Naive thymus-derived CD4-positive, alpha-beta T cell (primary cell): ENCODE results near the gene RNF126. TPM values are rescaled to one million over a fixed set of nuclear protein-coding genes. Genes with fewer than 3 reads are reported as not detected.

ENCODE experiments used
- ATAC-seq: fragments of 150-1000 bp; cut with Tn5 transposase; 2 replicates; pipeline ENCODE4 v1.10.0; 2021; ENCODE audit warnings: mild to moderate bottlenecking, moderate library complexity
- CTCF ChIA-PET: fragments of 350-600 bp; sonication (Branson Sonifier 250); formaldehyde crosslinking; loops from one replicate; lab custom pipeline; 2021; ENCODE audit warnings: antibody characterized with exemption; lab: Charles Lee
- POLR2A ChIA-PET: fragments of 350-600 bp; sonication (Branson Sonifier 250); formaldehyde crosslinking; loops from one replicate; lab custom pipeline; 2021; ENCODE audit warnings: antibody characterized with exemption, inconsistent platforms; lab: Charles Lee
- DNase-seq, 9 donors: peaks; one replicate each; pipeline versions ENCODE4 v3.0.0 to v3.0.0-alpha.2; 2020 to 2022; ENCODE audit warnings: mixed read lengths in 1 of 9
- H3K27ac ChIP-seq: one replicate; pipeline ENCODE4 v1.7.0; 2013; ENCODE audit warnings: mild to moderate bottlenecking, low read depth, low read length, moderate library complexity
- H3K27me3 ChIP-seq, 2 donors: one replicate each; pipeline ENCODE4 v1.7.0; 2013; ENCODE audit warnings: low read length in 2 of 2, mild to moderate bottlenecking in 2 of 2, moderate library complexity in 2 of 2; ENCODE audit not compliant: control insufficient read depth in 2 of 2, insufficient read depth in 2 of 2
- H3K36me3 ChIP-seq, 3 experiments: 1 replicate in 2 of 3; 2 replicates in 1 of 3; pipeline ENCODE4 v1.7.0; 2013; ENCODE audit warnings: low read length in 3 of 3, mild to moderate bottlenecking in 3 of 3, moderate library complexity in 1 of 3; ENCODE audit not compliant: insufficient read depth in 3 of 3, control insufficient read depth in 2 of 3
- H3K4me1 ChIP-seq, 2 donors: one replicate each; pipeline ENCODE4 v1.7.0; 2013; ENCODE audit warnings: low read length in 2 of 2, mild to moderate bottlenecking in 2 of 2, moderate library complexity in 1 of 2; ENCODE audit not compliant: control insufficient read depth in 2 of 2, insufficient read depth in 2 of 2
- H3K4me3 ChIP-seq: 2 replicates; pipeline ENCODE4 v1.7.0; 2013; ENCODE audit warnings: mild to moderate bottlenecking, low read length
- H3K9me3 ChIP-seq, 3 experiments: 1 replicate in 2 of 3; 2 replicates in 1 of 3; pipeline ENCODE4 v1.7.0; 2013; ENCODE audit warnings: low read length in 3 of 3; ENCODE audit not compliant: control insufficient read depth in 2 of 3
- H3K27ac Mint-ChIP-seq, 9 donors: one replicate each; pipeline ENCODE4 v1.8.0; 2020 to 2022; ENCODE audit warnings: mixed read lengths in 9 of 9, mild to moderate bottlenecking in 8 of 9, moderate library complexity in 5 of 9, inconsistent platforms in 2 of 9
- H3K27me3 Mint-ChIP-seq, 5 donors: one replicate each; pipeline ENCODE4 v1.8.0; 2021 to 2022; ENCODE audit warnings: mixed read lengths in 5 of 5, mild to moderate bottlenecking in 1 of 5
- H3K36me3 Mint-ChIP-seq, 5 donors: one replicate each; pipeline ENCODE4 v1.8.0; 2020 to 2022; ENCODE audit warnings: mixed read lengths in 5 of 5, mild to moderate bottlenecking in 3 of 5, inconsistent platforms in 1 of 5
- H3K4me1 Mint-ChIP-seq, 7 donors: one replicate each; pipeline ENCODE4 v1.8.0; 2020 to 2022; ENCODE audit warnings: mixed read lengths in 7 of 7, mild to moderate bottlenecking in 3 of 7, inconsistent platforms in 1 of 7
- H3K4me3 Mint-ChIP-seq, 10 donors: one replicate each; pipeline ENCODE4 v1.8.0; 2020 to 2022; ENCODE audit warnings: mild to moderate bottlenecking in 10 of 10, mixed read lengths in 10 of 10, moderate library complexity in 6 of 10, inconsistent platforms in 2 of 10
- H3K9me3 Mint-ChIP-seq, 11 donors: one replicate each; pipeline ENCODE4 v1.8.0; 2020 to 2022; ENCODE audit warnings: mixed read lengths in 11 of 11, mild to moderate bottlenecking in 4 of 11, inconsistent platforms in 1 of 11, moderate library complexity in 1 of 11
- intact Hi-C, 2 donors: fragments of 100-400 bp; cut with micrococcal nuclease; formaldehyde crosslinking; loops; one replicate each; pipeline ENCODE4 v1.15.1; 2023
- polyA plus RNA-seq, 2 donors: library from polyadenylated mRNA; unstranded; fragments of 300-500 nt; fragmentation: Illumina TruSeq; gene quantifications; one replicate each; pipeline ENCODE4 v1.2.3, GENCODE V29; 2021
- total RNA-seq, 6 experiments: library from RNA in 5 of 6; stranded (reverse) in 5 of 6; gene quantifications; 1 replicate in 5 of 6; 2 replicates in 1 of 6; pipeline ENCODE4 v1.2.3 and lab custom pipeline; 2021 to 2026

Gene RNF126
- total and polyA plus RNA-seq, 7 experiments from 2014 or later, result 55.3 to 110 (median 96.0) TPM

DNA sequence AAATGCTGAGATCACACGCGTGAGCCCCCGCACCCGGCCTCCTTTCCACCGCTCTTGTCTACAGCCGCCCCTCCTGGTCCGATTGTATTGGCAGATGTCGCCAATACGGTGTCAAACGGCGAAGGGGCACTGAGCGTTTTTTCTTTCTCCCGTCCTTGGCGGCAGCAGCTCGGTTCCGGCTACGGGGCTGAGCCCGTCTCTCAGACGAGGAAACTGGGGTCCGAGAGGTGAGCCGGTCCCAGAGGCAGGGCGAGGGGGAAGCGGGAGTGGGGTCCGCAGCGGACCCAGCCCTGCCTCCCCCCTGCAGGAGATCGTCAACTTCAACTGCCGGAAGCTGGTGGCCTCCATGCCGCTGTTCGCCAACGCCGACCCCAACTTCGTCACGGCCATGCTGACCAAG lies 50.1 kb downstream of the RNF126 start:
- CTCF ChIA-PET, result no interaction called here
- H3K27ac Mint-ChIP-seq, result peak overlapping the region in 2 of 9 donors; percentile 28 to 30
- peaks cover 0 to 14% (median 0%) of the 10 kb centered on the region in 3 experiments for H3K36me3 ChIP-seq

GRCh38 chr19:611481-611868 lies 51.5 kb downstream of the RNF126 start:
- Histone ChIP-seq H3K4me1 (peaks cover 12% of the 10 kb centered on the region in 2 donors), H3K27ac (peak overlapping the region; percentile 75), H3K27me3 (no peaks in the 10 kb centered on the region), H3K9me3 (no peaks in the 10 kb centered on the region), H3K36me3 (peaks cover 0 to 4% (median 0%) of the 10 kb centered on the region in 3 experiments), H3K4me3 (peak overlapping the region; percentile 49)
- ATAC-seq, result peak; percentile 14
- H3K9me3 Mint-ChIP-seq, result no peaks in the 10 kb centered on the region
- peak overlapping the region in 8 of 9 donors; percentile 80 to 98 (median 88) for H3K27ac Mint-ChIP-seq
- intact Hi-C loops, result loop anchor here (1.0 to 5.0 kb wide), 6 partner anchors 22 to 100 kb away; partner anchors contain the start of genes BSG (in 2 of the 2) and POLRMT (in 1 of the 2)
- ChIA-PET POLR2A (interaction anchor here (0.6 to 1.8 kb wide), 6 partner anchors 11 to 50 kb away, joined by 3 to 7 read pairs (median 4); no protein-coding TSS in a partner anchor), CTCF (no interaction called here)
- H3K4me1 Mint-ChIP-seq, result peaks cover 0 to 23% (median 17%) of the 10 kb centered on the region in 7 donors
- no peaks in the 10 kb centered on the region for H3K27me3 Mint-ChIP-seq
- peak in 1 of 9 donors; percentile 62 for DNase-seq
- peak overlapping the region; percentile 83 to 97 (median 94) for H3K4me3 Mint-ChIP-seq
- peaks cover 0 to 14% (median 4%) of the 10 kb centered on the region in 5 donors for H3K36me3 Mint-ChIP-seq

More for the DNA sequence above, 50.1 kb downstream of the RNF126 start:
- ATAC-seq, result no peak
- Mint-ChIP-seq H3K36me3 (peaks cover 0 to 14% (median 4%) of the 10 kb centered on the region in 5 donors), H3K27me3 (no peaks in the 10 kb centered on the region), H3K4me1 (peaks cover 0 to 23% (median 17%) of the 10 kb centered on the region in 7 donors), H3K4me3 (peak overlapping the region in 1 of 10 donors; percentile 41), H3K9me3 (no peaks in the 10 kb centered on the region)
- Histone ChIP-seq H3K9me3 (no peaks in the 10 kb centered on the region), H3K27ac (no peak overlapping the region), H3K27me3 (no peaks in the 10 kb centered on the region), H3K4me3 (no peak overlapping the region), H3K4me1 (peaks cover 12% of the 10 kb centered on the region in 2 donors)
- intact Hi-C loops, result loop anchor here in 1 of 2 donors (5.0 kb wide), 1 partner anchor 41 kb away; the partner anchor contains the start of gene BSG
- POLR2A ChIA-PET, result interaction anchor here (0.7 kb wide), 1 partner anchor 20 kb away, joined by 3 read pairs; no protein-coding TSS in a partner anchor
- DNase-seq, result no peak

DNA sequence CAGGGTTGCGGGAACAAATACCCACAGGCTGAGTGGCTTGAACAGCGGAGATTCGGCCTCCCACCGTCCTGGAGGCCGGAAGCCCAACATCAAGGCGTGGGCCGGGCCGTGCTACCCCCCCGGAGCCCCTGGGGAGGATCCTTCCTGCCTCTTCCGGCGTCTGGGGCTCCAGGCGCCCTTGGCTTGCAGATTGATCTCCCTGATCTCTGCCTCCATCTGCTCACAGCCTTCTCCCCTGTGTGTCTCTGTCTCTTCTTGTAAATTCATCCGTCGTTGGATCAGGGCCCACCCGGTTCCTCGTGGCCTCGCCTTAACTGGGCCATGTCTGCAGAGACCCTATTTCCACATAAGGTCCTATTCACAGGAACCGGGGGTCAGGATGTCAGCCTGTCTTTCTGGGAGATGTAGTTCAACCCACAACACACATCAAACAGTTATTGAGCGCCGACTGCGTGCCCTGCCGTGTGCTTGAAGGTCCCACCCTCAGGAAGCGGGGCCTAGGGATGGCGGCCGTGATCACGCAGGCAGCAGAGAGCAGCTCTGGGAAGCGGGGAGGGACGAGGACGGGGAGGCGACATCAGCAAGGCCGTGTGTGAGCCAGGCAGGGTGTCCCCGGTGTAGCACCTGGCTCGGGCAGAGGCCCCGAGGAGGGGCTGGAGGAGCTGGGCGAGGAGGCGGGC lies 52.1 kb downstream of the RNF126 start:
- ATAC-seq, result peak; percentile 72
- Mint-ChIP-seq H3K4me1 (peaks cover 0 to 23% (median 17%) of the 10 kb centered on the region in 7 donors), H3K27ac (peak overlapping the region; percentile 81 to 98 (median 90)), H3K36me3 (peaks cover 0 to 14% (median 4%) of the 10 kb centered on the region in 5 donors), H3K4me3 (peak overlapping the region; percentile 83 to 97 (median 94)), H3K27me3 (no peaks in the 10 kb centered on the region), H3K9me3 (no peaks in the 10 kb centered on the region)
- peak in 8 of 9 donors; percentile 55 to 75 (median 62) for DNase-seq
- Histone ChIP-seq H3K27me3 (no peaks in the 10 kb centered on the region), H3K36me3 (peaks cover 0 to 4% (median 0%) of the 10 kb centered on the region in 3 experiments), H3K4me1 (peaks cover 12% of the 10 kb centered on the region in 2 donors), H3K27ac (peak overlapping the region; percentile 75), H3K4me3 (peak overlapping the region; percentile 49), H3K9me3 (no peaks in the 10 kb centered on the region)
- ChIA-PET CTCF (interaction anchor here (0.7 kb wide), 1 partner anchor 34 kb away, joined by 3 read pairs; no protein-coding TSS in a partner anchor), POLR2A (interaction anchor here (0.7 to 1.8 kb wide), 9 partner anchors 11 to 100 kb away, joined by 3 to 7 read pairs (median 4); partner anchors contain the start of genes CDC34 and POLRMT)
- intact Hi-C loops, result loop anchor here (1.0 to 5.0 kb wide), 9 partner anchors 22 to 100 kb away; partner anchors contain the start of genes BSG (in 2 of the 2) and POLRMT (in 2 of the 2)

DNA sequence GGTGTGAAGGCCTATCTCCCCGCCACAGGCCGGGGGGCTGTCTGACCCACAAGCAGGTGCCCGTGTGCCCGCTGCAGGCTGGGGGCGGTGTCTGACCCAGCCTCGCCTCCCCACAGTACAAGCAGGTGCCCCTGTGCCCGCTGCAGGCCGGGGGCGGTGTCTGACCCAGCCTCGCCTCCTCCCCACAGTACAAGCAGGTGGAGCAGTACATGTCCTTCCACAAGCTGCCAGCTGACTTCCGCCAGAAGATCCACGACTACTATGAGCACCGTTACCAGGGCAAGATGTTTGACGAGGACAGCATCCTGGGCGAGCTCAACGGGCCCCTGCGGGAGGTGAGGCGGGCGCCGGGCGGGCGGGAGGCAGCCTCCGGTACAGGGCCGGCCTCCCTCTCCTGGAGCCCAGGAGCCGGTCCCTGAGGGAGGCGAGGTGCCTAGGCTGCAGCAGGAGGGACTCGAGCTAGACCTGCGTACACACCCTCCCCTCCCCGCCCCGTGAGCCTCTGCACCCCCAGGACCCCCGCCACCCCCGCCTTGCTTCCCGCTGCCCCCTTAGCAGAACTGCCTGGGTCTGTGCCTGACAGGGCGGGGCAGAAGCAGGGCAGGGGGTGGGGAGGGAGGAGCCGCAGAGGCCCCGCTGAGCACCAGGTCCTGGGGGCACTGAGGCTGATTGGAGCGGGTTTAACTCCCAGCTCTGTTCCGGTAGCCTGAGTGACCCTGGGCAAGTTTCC lies 52.8 kb downstream of the RNF126 start:
- peak overlapping the region; percentile 83 to 97 (median 94) for H3K4me3 Mint-ChIP-seq
- ChIA-PET POLR2A (interaction anchor here (0.8 to 1.7 kb wide), 8 partner anchors 22 to 99 kb away, joined by 3 to 7 read pairs (median 4); partner anchors contain the start of genes CDC34 and POLRMT), CTCF (interaction anchor here (0.7 kb wide), 1 partner anchor 35 kb away, joined by 3 read pairs; no protein-coding TSS in a partner anchor)
- DNase-seq (peak in 6 of 9 donors; percentile 29 to 54 (median 35)), ATAC-seq (peak; percentile 65)
- H3K36me3 Mint-ChIP-seq, result peaks cover 0 to 12% (median 0%) of the 10 kb centered on the region in 5 donors
- no peaks in the 10 kb centered on the region for H3K9me3 Mint-ChIP-seq
- Histone ChIP-seq H3K27me3 (no peaks in the 10 kb centered on the region), H3K27ac (peak overlapping the region; percentile 75), H3K4me3 (peak overlapping the region; percentile 49), H3K4me1 (peaks cover 12% of the 10 kb centered on the region in 2 donors), H3K36me3 (peaks cover 0 to 4% (median 0%) of the 10 kb centered on the region in 3 experiments), H3K9me3 (no peaks in the 10 kb centered on the region)
- H3K27me3 Mint-ChIP-seq, result no peaks in the 10 kb centered on the region
- intact Hi-C loops, result loop anchor here (1.0 to 5.0 kb wide), 7 partner anchors 22 to 71 kb away; partner anchors contain the start of genes BSG (in 1 of the 2) and POLRMT (in 1 of the 2)
- peak overlapping the region; percentile 81 to 98 (median 90) for H3K27ac Mint-ChIP-seq
- peaks cover 0 to 18% (median 14%) of the 10 kb centered on the region in 7 donors for H3K4me1 Mint-ChIP-seq

DNA sequence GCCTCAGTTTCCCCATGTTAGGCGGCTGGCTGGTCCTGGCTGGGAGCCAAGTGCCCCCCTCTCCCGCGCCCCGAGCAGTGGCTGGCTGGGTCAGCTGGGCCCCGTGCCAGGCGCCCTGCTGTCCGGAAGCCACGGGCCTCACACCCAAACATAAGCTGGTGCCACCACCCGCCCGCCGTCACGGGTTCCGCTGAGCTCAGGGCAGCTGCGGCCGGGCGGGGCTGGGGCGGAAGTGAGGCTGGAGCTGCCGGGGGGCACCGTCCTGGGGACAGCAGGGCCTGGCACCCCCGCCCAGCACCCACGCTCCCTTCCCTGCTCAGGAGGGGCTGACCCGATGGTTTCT lies 54.0 kb downstream of the RNF126 start:
- no peak overlapping the region for H3K4me3 ChIP-seq
- ATAC-seq (peak; percentile 21), DNase-seq (no peak)
- H3K4me3 Mint-ChIP-seq, result peak overlapping the region in 1 of 10 donors; percentile 95
- H3K27me3 ChIP-seq, result no peaks in the 10 kb centered on the region
- H3K9me3 ChIP-seq, result no peaks in the 10 kb centered on the region
- intact Hi-C loops, result no loop called here
- no peaks in the 10 kb centered on the region for H3K36me3 ChIP-seq
- H3K9me3 Mint-ChIP-seq, result peaks cover 0 to 4% (median 0%) of the 10 kb centered on the region in 11 donors
- H3K36me3 Mint-ChIP-seq, result peaks cover 0 to 4% (median 0%) of the 10 kb centered on the region in 5 donors
- no peak overlapping the region for H3K27ac ChIP-seq
- no peaks in the 10 kb centered on the region for H3K27me3 Mint-ChIP-seq
- H3K27ac Mint-ChIP-seq, result no peak overlapping the region
- CTCF ChIA-PET, result no interaction called here
- peaks cover 0 to 18% (median 14%) of the 10 kb centered on the region in 7 donors for H3K4me1 Mint-ChIP-seq
- peaks cover 12% of the 10 kb centered on the region in 2 donors for H3K4me1 ChIP-seq
- POLR2A ChIA-PET, result no interaction called here
